HG03095 (cell line): ENCODE measurements around the gene DCP1B.
A peak's percentile ranks its signal among the peaks of the same experiment; 100 is the strongest.

Experiments used
- ATAC-seq: cut with Tn5 transposase; IDR thresholded peaks from one replicate; pipeline ENCODE4 v1.9.1; 2021; ENCODE audit warnings: moderate library complexity; ENCODE audit not compliant: unreplicated experiment

The DCP1B gene

GRCh38 chr12:1935700-1936378 lies 68.4 kb downstream of the DCP1B start:
- ATAC-seq = no peak

- no peak for ATAC-seq
These were observed 69.0 kb downstream of the DCP1B start for GRCh38 chr12:1935242-1935641.

GRCh38 chr12:1934831-1935230 lies 69.4 kb downstream of the DCP1B start:
- no peak for ATAC-seq

GRCh38 chr12:1934068-1934467 lies 70.2 kb downstream of the DCP1B start:
- no peak for ATAC-seq

GRCh38 chr12:1933342-1934051 lies 70.8 kb downstream of the DCP1B start:
- ATAC-seq = peak; percentile 52

GRCh38 chr12:1932264-1932777 lies 71.9 kb downstream of the DCP1B start:
- ATAC-seq = no peak

- ATAC-seq = no peak
These were observed 72.6 kb downstream of the DCP1B start for GRCh38 chr12:1931642-1932041.

- no peak for ATAC-seq
These were observed 73.3 kb downstream of the DCP1B start for GRCh38 chr12:1930803-1931597.

- ATAC-seq = no peak
These were observed 74.1 kb downstream of the DCP1B start for GRCh38 chr12:1929985-1930802.

- no peak for ATAC-seq
These were observed 74.8 kb downstream of the DCP1B start for GRCh38 chr12:1929241-1929984.

- no peak for ATAC-seq
These were observed 75.7 kb downstream of the DCP1B start for GRCh38 chr12:1928439-1929121.

- ATAC-seq = no peak
These were observed 76.4 kb downstream of the DCP1B start for GRCh38 chr12:1927751-1928351.

- no peak for ATAC-seq
These were observed 77.1 kb downstream of the DCP1B start for GRCh38 chr12:1927051-1927680.

GRCh38 chr12:1926251-1926657 lies 78.0 kb downstream of the DCP1B start:
- no peak for ATAC-seq

- no peak for ATAC-seq
These were observed 78.6 kb downstream of the DCP1B start for GRCh38 chr12:1925684-1926006.

GRCh38 chr12:1924996-1925683 lies 79.1 kb downstream of the DCP1B start:
- no peak for ATAC-seq

- ATAC-seq = no peak
These were observed 81.3 kb downstream of the DCP1B start for GRCh38 chr12:1922985-1923384.

- ATAC-seq = no peak
These were observed 82.1 kb downstream of the DCP1B start for GRCh38 chr12:1922075-1922709.
